RWPE2 (cell line): ENCODE data around the gene SSBP4.

Experiments used
- ATAC-seq: fragments of 200-7000 bp; cut with Tn5 transposase; 3 replicates; pipeline ENCODE4 v1.9.1; 2021; ENCODE audit warnings: low read depth
- DNase-seq: peaks from one replicate; pipeline ENCODE4 v3.0.0-alpha.2; 2020; ENCODE audit warnings: low spot score
- H3K27ac ChIP-seq: fragments of 450-650 bp; 2 replicates; pipeline ENCODE4 v1.5.1; 2017; ENCODE audit warnings: mild to moderate bottlenecking; ENCODE audit not compliant: poor library complexity, severe bottlenecking
- H3K27me3 ChIP-seq: fragments of 250-450 bp; sonication (Bioruptor Pico); 2 replicates; pipeline ENCODE4 v1.5.1; 2021; ENCODE audit warnings: mild to moderate bottlenecking, moderate library complexity; ENCODE audit not compliant: insufficient read depth, poor library complexity, severe bottlenecking
- H3K36me3 ChIP-seq: fragments of 250-450 bp; sonication (Bioruptor Pico); 2 replicates; pipeline ENCODE4 v1.5.1; 2020; ENCODE audit warnings: low read depth, mild to moderate bottlenecking, moderate library complexity
- H3K4me1 ChIP-seq: fragments of 250-450 bp; sonication (Bioruptor Pico); 2 replicates; pipeline ENCODE4 v1.5.1; 2021; ENCODE audit warnings: mild to moderate bottlenecking, moderate library complexity; ENCODE audit not compliant: insufficient read depth, poor library complexity, severe bottlenecking
- H3K4me3 ChIP-seq: fragments of 250-450 bp; sonication (Bioruptor Pico); 2 replicates; pipeline ENCODE4 v1.5.1; 2021; ENCODE audit warnings: mild to moderate bottlenecking, moderate library complexity; ENCODE audit not compliant: severe bottlenecking
- H3K9me3 ChIP-seq: fragments of 250-450 bp; sonication (Bioruptor Pico); 2 replicates; pipeline ENCODE4 v1.5.1; 2021; ENCODE audit warnings: mild to moderate bottlenecking, moderate library complexity; ENCODE audit not compliant: severe bottlenecking
- CTCF ChIP-seq: fragments of 450-650 bp; IDR thresholded peaks from one replicate; pipeline ENCODE4 v1.5.1; 2017; ENCODE audit warnings: mild to moderate bottlenecking, moderate library complexity; ENCODE audit not compliant: poor library complexity, severe bottlenecking

Gene SSBP4

GRCh38 chr19:18481505-18482222 is 62.5 kb downstream of the SSBP4 start:
- Histone ChIP-seq H3K27me3 (no peaks in the 10 kb centered on the region), H3K4me3 (no peak overlapping the region), H3K27ac (peak overlapping the region; percentile 85), H3K4me1 (peaks cover 51% of the 10 kb centered on the region), H3K36me3 (no peaks in the 10 kb centered on the region), H3K9me3 (no peaks in the 10 kb centered on the region)
- no peak for ATAC-seq
- no peak for TF ChIP-seq CTCF
- DNase-seq = no peak

- H3K9me3 ChIP-seq = no peaks in the 10 kb centered on the region
- no peaks in the 10 kb centered on the region for H3K27me3 ChIP-seq
- ATAC-seq (no peak), DNase-seq (no peak)
- no peak for TF ChIP-seq CTCF
- no peaks in the 10 kb centered on the region for H3K36me3 ChIP-seq
- H3K27ac ChIP-seq = peak overlapping the region; percentile 16
- peaks cover 55% of the 10 kb centered on the region for H3K4me1 ChIP-seq
- H3K4me3 ChIP-seq = no peak overlapping the region
Measured at GRCh38 chr19:18483119-18483890, 64.1 kb downstream of the SSBP4 start.
